Measurements from ENCODE around the gene SPTY2D1.

DNA sequence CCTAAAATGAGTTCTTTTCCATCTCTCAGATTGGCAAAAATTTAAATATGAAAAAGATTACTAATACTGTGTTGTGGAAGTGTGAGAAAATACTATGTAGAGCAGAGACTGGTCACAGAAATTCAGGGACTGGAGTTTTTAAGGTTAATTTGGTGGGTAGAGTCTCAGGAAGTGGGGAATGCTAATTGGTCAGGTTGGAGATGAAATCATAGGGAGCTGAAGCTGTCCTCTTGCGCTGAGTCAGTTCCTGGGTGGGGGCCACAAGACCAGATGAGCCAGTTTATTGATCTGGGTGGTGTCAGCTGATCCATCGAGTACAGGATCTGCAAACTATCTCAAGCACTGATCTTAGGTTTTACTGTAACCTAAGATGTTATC is 35.1 kb upstream of the SPTY2D1 start:
- TF ChIP-seq EP300 (IDR thresholded peaks at IDR 0.05; ENCODE audit: borderline replicate concordance) (no peak), RAD21 (IDR thresholded peaks at IDR 0.05; ENCODE audit: low read depth) (no peak), YY1 (IDR thresholded peaks at IDR 0.05; ENCODE audit: low read depth) (no peak), CREB1 (IDR thresholded peaks at IDR 0.05; ENCODE audit: low read depth) (no peak), TAF1 (IDR thresholded peaks at IDR 0.05; ENCODE audit: low read depth) (no peak), TCF12 (IDR thresholded peaks at IDR 0.05; ENCODE audit: low read depth) (no peak), CEBPB (IDR thresholded peaks at IDR 0.05) (no peak), FOXM1 (IDR thresholded peaks at IDR 0.05; ENCODE audit: borderline replicate concordance, low read depth) (no peak), TEAD4 (IDR thresholded peaks at IDR 0.05) (no peak), ZBTB7A (IDR thresholded peaks at IDR 0.05; ENCODE audit: low read depth) (no peak)
- TF ChIP-seq, protein P1, sequence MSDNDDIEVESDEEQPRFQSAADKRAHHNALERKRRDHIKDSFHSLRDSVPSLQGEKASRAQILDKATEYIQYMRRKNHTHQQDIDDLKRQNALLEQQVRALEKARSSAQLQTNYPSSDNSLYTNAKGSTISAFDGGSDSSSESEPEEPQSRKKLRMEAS (IDR thresholded peaks at IDR 0.05) = no peak
- TF ChIP-seq, protein P2, sequence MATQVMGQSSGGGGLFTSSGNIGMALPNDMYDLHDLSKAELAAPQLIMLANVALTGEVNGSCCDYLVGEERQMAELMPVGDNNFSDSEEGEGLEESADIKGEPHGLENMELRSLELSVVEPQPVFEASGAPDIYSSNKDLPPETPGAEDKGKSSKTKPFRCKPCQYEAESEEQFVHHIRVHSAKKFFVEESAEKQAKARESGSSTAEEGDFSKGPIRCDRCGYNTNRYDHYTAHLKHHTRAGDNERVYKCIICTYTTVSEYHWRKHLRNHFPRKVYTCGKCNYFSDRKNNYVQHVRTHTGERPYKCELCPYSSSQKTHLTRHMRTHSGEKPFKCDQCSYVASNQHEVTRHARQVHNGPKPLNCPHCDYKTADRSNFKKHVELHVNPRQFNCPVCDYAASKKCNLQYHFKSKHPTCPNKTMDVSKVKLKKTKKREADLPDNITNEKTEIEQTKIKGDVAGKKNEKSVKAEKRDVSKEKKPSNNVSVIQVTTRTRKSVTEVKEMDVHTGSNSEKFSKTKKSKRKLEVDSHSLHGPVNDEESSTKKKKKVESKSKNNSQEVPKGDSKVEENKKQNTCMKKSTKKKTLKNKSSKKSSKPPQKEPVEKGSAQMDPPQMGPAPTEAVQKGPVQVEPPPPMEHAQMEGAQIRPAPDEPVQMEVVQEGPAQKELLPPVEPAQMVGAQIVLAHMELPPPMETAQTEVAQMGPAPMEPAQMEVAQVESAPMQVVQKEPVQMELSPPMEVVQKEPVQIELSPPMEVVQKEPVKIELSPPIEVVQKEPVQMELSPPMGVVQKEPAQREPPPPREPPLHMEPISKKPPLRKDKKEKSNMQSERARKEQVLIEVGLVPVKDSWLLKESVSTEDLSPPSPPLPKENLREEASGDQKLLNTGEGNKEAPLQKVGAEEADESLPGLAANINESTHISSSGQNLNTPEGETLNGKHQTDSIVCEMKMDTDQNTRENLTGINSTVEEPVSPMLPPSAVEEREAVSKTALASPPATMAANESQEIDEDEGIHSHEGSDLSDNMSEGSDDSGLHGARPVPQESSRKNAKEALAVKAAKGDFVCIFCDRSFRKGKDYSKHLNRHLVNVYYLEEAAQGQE (IDR thresholded peaks at IDR 0.05; ENCODE audit: low read depth) = no peak
